GM19043 (cell line): Measurements from ENCODE around the gene ZNF862.

Experiments used
- ATAC-seq: cut with Tn5 transposase; IDR thresholded peaks from one replicate; pipeline ENCODE4 v1.9.1; 2021; ENCODE audit warnings: low read depth; ENCODE audit not compliant: unreplicated experiment

The ZNF862 gene

GRCh38 chr7:149809215-149809614, 29.0 kb upstream of the ZNF862 start:
- no peak for ATAC-seq

GRCh38 chr7:149811221-149811620, 27.0 kb upstream of the ZNF862 start:
- ATAC-seq = no peak

- ATAC-seq = no peak
Observed at GRCh38 chr7:149811831-149812490, 26.2 kb upstream of the ZNF862 start.

GRCh38 chr7:149813254-149814035, 24.7 kb upstream of the ZNF862 start:
- no peak for ATAC-seq

GRCh38 chr7:149814494-149814893, 23.7 kb upstream of the ZNF862 start:
- no peak for ATAC-seq

- ATAC-seq = no peak
Observed at GRCh38 chr7:149815121-149815520, 23.1 kb upstream of the ZNF862 start.

GRCh38 chr7:149815661-149816266, 22.4 kb upstream of the ZNF862 start:
- ATAC-seq = no peak

- no peak for ATAC-seq
Observed at GRCh38 chr7:149816267-149816751, 21.9 kb upstream of the ZNF862 start.

GRCh38 chr7:149816794-149817193, 21.4 kb upstream of the ZNF862 start:
- no peak for ATAC-seq

- ATAC-seq = no peak
Observed at GRCh38 chr7:149817301-149817771, 20.8 kb upstream of the ZNF862 start.

- no peak for ATAC-seq
Observed at GRCh38 chr7:149817836-149818535, 20.2 kb upstream of the ZNF862 start.

- ATAC-seq = no peak
Observed at GRCh38 chr7:149818536-149818840, 19.7 kb upstream of the ZNF862 start.

- ATAC-seq = no peak
Observed at GRCh38 chr7:149819141-149819960, 18.8 kb upstream of the ZNF862 start.

- no peak for ATAC-seq
Observed at GRCh38 chr7:149819961-149820340, 18.2 kb upstream of the ZNF862 start.

- ATAC-seq = no peak
Observed at GRCh38 chr7:149820622-149821190, 17.5 kb upstream of the ZNF862 start.

GRCh38 chr7:149821191-149822148, 16.7 kb upstream of the ZNF862 start:
- ATAC-seq = no peak

- ATAC-seq = no peak
Observed at GRCh38 chr7:149822353-149822943, 15.7 kb upstream of the ZNF862 start.

- ATAC-seq = no peak
Observed at GRCh38 chr7:149823191-149823630, 15.0 kb upstream of the ZNF862 start.
